Bronchial epithelial cell (primary cell): Measurements from ENCODE around the gene EPB41L4B. TPM values are rescaled to one million over a fixed set of nuclear protein-coding genes. Genes with fewer than 3 reads are reported as not detected.

ENCODE experiments used
- DNase-seq: peaks from one replicate; pipeline ENCODE4 v3.0.0-alpha.2; 2010; ENCODE audit warnings: low read depth
- FAIRE-seq: peaks from 2 replicates; lab custom pipeline; 2011; peaks lifted over from hg19 to GRCh38; lab: Jason Lieb, UNC
- H3K27me3 ChIP-seq: 2 replicates; pipeline ENCODE4 v1.5.1; 2011; ENCODE audit warnings: low read length; ENCODE audit not compliant: control insufficient read depth, insufficient read depth
- H3K36me3 ChIP-seq: 2 replicates; pipeline ENCODE4 v1.5.1; 2011; ENCODE audit warnings: low read length; ENCODE audit not compliant: control insufficient read depth, insufficient read depth
- H3K4me3 ChIP-seq: 2 replicates; pipeline ENCODE4 v1.5.1; 2011; ENCODE audit warnings: mild to moderate bottlenecking, low read depth, low read length, control low read depth
- total RNA-seq: library from RNA; depleted of rRNA; stranded (reverse); fragments of >200 nt; gene quantifications from 2 replicates; pipeline ENCODE4 v1.2.1, GENCODE V29; 2014
- TF ChIP-seq, protein P1 (sequence below): IDR thresholded peaks from 2 replicates; pipeline ENCODE4 v1.5.1; 2011; ENCODE audit warnings: mild to moderate bottlenecking, moderate library complexity, low read length, control low read depth, inconsistent platforms; ENCODE audit not compliant: insufficient read depth, severe bottlenecking

Gene EPB41L4B
- total RNA-seq, 1 donor from 2014 or later: 30.3 TPM

DNA sequence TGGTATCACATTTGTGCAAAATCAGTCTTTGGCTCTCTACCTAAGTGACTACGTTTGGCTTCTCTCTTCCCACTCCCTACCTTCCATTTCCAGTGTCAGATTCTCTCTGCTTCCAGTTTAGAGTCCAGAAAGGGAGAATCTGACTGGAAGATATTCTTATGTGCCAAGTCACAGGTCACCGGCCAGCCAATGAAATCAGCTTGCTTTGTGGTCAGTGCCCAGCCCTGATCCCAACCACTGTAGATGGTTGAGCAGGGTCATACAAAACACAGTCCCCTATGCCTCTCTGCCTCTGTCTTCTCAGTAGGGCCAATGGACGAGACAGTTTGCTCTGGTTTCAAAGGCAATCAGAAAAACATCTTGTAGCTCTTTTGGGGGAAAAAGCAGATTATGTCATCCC, 15.6 kb upstream of the EPB41L4B start:
- DNase-seq: no peak
- Histone ChIP-seq H3K4me3 (no peak overlapping the region), H3K27me3 (no peaks in the 10 kb centered on the region), H3K36me3 (no peaks in the 10 kb centered on the region)
- no peak for FAIRE-seq
- TF ChIP-seq, protein P1, sequence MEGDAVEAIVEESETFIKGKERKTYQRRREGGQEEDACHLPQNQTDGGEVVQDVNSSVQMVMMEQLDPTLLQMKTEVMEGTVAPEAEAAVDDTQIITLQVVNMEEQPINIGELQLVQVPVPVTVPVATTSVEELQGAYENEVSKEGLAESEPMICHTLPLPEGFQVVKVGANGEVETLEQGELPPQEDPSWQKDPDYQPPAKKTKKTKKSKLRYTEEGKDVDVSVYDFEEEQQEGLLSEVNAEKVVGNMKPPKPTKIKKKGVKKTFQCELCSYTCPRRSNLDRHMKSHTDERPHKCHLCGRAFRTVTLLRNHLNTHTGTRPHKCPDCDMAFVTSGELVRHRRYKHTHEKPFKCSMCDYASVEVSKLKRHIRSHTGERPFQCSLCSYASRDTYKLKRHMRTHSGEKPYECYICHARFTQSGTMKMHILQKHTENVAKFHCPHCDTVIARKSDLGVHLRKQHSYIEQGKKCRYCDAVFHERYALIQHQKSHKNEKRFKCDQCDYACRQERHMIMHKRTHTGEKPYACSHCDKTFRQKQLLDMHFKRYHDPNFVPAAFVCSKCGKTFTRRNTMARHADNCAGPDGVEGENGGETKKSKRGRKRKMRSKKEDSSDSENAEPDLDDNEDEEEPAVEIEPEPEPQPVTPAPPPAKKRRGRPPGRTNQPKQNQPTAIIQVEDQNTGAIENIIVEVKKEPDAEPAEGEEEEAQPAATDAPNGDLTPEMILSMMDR: no peak

DNA sequence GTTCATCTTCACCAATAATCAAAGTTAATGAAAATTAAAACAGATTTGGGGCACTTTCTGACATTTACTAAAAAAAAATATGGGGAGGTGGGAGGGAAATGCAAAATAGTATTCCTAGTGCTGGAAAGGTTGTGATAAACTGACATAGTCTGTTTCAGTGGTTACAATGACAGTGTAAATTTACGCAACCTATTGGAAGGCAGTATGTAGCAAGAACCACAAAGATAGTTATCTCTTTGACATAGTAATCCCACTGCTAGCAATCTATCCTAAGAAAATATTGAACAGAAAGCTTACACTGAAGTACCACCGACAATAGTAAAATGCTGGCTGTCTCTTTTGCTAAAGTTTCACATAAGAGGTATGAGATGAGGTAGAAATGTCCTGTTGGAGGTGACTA, 15.1 kb upstream of the EPB41L4B start:
- no peak for DNase-seq
- TF ChIP-seq, protein P1: no peak
- Histone ChIP-seq H3K36me3 (no peaks in the 10 kb centered on the region), H3K27me3 (no peaks in the 10 kb centered on the region), H3K4me3 (no peak overlapping the region)
- FAIRE-seq: no peak

DNA sequence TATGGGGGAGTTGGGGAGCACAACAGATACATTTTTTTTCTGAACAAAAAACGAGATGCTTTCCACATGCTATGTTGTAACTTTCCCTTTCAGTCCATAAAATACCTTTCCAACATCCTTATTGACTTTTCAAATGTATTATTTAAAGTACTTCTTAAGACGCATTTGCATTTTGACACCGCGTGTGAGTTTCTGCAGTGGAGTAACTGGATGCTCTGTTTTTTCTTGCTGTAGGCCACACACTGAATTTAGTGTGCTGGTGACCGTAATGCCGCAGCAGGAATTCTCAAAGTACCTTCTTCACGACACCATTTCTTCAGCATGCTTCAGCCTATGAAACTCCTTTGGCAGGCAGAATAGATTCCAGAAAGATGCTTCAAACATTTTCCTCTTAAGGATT, 14.3 kb upstream of the EPB41L4B start:
- Histone ChIP-seq H3K27me3 (no peaks in the 10 kb centered on the region), H3K4me3 (no peak overlapping the region), H3K36me3 (no peaks in the 10 kb centered on the region)
- TF ChIP-seq, protein P1: no peak
- no peak for DNase-seq
- no peak for FAIRE-seq

DNA sequence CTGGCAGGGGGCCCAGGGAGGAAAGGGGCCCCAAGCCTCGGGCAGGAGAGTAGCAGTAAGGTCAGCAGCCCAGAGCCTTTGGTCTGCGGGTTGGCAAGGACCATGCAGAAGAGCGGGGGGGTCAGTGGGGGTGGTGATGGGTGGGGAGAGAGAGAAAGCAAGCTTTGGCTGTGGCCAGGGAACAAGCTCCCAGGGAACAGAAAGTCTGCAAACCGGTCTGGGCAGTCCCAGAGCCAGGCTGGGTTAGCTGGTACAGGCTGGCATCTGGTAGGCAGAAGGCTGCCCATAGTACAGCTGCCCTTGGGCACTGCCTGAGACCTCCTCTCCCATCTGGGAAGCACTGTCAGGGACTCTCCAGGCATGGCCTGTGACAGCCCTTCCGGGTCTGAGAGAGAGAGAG, 10.5 kb upstream of the EPB41L4B start:
- TF ChIP-seq, protein P1: no peak
- Histone ChIP-seq H3K4me3 (no peak overlapping the region), H3K27me3 (no peaks in the 10 kb centered on the region), H3K36me3 (no peaks in the 10 kb centered on the region)
- FAIRE-seq: no peak
- peak; percentile 80 for DNase-seq

DNA sequence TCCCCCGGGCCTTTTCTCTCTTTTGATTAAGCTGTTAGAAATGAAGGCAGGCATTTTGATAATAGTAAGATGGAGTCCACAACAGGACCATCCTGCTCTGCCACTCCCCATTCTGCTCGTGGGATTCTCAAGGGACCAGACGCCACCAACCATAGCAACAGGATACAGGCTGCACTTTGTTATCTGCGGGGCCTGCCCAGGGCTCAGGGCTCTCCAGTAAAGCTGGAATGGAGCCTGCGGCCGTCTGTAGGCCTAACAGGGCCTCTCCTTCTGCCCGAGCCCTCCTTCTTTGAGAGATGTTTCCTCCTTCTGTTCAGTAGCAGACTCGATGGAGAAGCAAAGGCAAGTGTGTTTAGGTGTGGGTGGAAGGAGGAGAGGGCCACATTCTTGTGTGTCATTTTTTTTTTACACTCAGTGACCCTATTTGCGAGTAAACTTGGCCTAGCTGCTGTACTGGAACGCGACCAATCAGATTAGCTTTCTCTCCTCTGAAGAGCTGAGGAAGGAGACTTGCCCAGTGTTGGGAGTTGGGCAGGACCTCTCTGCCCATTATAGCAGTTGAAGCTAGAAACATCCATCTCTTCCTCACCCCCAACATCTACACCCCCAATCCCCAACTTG, 8.9 kb upstream of the EPB41L4B start:
- FAIRE-seq (no peak), DNase-seq (no peak)
- no peaks in the 10 kb centered on the region for H3K27me3 ChIP-seq
- no peaks in the 10 kb centered on the region for H3K36me3 ChIP-seq
- H3K4me3 ChIP-seq: no peak overlapping the region
- TF ChIP-seq, protein P1: no peak

DNA sequence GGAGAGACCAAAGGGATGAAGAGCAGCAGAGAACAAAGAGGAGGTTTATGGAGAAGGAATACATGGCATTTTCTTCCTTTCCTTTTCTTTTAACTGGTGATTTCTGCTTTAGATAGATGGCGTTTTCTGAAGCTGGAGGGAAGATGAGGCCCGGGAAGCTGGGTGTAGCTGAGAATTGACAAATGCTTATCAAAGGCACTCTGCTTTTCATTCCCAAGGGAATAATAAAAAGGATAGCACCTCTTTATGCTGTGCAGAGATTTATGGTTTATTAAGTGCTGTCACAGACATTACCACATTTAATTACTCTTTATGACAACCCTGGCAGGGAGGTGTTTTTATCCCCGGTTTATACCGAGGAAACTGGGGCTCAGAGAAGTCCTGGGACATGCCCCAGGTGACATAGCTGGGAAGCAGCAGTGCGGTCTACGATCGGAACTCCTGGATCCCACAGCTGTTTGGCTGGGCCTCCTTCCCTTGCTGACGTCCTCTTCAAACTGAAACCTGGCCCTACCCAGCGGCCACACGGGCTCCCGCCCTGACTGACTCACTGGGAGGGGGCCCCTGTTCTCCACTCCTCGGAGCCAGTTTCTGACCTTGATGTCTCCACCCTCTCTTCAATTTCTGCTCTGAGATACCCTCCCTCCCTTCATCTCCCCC, 8.2 kb upstream of the EPB41L4B start:
- peak; percentile 92 for FAIRE-seq
- Histone ChIP-seq H3K4me3 (no peak overlapping the region), H3K27me3 (no peaks in the 10 kb centered on the region), H3K36me3 (no peaks in the 10 kb centered on the region)
- peak; percentile 91 for DNase-seq
- TF ChIP-seq, protein P1: no peak
